ENCODE measurements around the gene CRADD.

DNA sequence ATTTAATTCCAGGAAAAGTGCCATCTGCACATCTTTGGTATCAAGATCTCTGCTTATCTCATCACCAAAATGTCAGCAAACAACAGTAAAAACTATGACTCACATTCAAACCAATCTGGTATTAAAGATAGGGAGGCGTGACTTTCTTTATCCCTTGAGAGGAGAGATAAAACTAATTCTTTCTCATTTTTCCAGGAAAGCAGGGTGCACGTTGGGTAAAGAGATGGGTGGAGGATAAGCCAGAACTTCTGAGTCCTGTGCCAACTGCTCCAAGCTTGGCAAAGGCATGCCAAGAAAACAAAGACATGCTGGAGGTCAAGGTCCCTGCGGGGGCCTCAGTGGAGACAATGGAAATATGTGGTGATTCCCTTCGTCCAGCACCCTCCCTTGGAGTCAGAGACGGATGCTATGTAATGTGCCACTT lies 245.4 kb downstream of the CRADD start:
- no peak for TF ChIP-seq POLR2A (IDR thresholded peaks at IDR 0.05)
- TF ChIP-seq, protein P1, sequence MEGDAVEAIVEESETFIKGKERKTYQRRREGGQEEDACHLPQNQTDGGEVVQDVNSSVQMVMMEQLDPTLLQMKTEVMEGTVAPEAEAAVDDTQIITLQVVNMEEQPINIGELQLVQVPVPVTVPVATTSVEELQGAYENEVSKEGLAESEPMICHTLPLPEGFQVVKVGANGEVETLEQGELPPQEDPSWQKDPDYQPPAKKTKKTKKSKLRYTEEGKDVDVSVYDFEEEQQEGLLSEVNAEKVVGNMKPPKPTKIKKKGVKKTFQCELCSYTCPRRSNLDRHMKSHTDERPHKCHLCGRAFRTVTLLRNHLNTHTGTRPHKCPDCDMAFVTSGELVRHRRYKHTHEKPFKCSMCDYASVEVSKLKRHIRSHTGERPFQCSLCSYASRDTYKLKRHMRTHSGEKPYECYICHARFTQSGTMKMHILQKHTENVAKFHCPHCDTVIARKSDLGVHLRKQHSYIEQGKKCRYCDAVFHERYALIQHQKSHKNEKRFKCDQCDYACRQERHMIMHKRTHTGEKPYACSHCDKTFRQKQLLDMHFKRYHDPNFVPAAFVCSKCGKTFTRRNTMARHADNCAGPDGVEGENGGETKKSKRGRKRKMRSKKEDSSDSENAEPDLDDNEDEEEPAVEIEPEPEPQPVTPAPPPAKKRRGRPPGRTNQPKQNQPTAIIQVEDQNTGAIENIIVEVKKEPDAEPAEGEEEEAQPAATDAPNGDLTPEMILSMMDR (IDR thresholded peaks at IDR 0.05) = no peak

Measured in suprapubic skin (tissue), 3 donors.